ENCODE results near the gene C2CD4D.
A peak's percentile ranks its signal among the peaks of the same experiment; 100 is the strongest.

Gene C2CD4D

DNA sequence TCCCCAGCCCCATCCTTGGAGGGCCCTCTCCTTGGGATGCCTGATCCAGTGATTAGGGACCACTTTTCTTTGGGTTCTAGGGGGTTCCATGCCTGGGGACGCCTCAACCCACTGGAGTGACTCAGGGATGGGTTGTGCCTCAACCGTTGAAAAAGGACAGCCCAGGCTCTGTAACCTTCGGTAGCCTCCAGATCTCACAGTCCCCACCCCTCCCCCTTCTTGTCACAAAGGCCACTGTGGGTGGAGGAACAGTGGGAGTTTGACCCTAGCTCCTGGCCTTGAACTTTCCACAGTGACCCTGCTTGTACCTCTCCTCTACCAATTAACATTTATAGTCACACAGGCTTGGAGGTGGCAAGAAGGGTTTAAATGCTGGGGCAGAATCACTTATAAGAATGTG, 5.4 kb downstream of the C2CD4D start:
- DNase-seq (no peak), ATAC-seq (peak; percentile 16)

DNA sequence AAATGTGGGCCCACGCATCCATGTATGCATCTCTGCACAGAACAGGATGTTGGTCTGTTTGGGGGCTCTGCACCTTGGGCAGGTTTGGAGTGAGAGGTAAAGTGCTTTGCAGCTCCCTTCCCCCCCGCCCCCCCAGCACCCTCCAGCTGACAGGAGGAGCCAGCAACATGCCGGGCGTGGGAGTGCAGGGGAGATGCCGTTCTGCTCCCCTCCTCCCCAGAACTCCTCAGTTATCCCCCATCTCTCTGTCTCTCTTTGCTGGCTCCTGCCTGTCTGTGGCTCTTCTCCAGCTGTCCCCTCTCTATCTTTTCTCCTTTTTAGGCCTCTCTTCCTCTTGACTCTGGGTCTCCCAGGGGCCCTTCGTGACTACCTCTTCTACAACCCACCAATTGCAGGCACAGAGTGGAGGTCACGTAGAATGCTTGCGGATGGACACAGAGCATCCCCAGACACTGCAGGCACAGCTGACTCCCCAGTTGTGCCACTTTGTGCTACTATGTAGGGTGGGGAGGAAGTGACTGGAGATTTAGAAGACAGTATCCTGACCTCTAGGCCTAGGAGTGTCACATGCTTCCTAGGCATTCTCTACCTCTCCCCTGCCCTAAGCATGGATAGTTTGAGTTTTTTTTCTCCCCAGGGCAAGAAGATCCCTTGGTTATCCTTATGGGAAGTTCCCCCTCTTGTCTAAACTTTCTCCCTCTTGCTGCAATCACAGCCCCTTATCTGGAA, 6.3 kb downstream of the C2CD4D start:
- ATAC-seq (no peak), DNase-seq (no peak)

DNA sequence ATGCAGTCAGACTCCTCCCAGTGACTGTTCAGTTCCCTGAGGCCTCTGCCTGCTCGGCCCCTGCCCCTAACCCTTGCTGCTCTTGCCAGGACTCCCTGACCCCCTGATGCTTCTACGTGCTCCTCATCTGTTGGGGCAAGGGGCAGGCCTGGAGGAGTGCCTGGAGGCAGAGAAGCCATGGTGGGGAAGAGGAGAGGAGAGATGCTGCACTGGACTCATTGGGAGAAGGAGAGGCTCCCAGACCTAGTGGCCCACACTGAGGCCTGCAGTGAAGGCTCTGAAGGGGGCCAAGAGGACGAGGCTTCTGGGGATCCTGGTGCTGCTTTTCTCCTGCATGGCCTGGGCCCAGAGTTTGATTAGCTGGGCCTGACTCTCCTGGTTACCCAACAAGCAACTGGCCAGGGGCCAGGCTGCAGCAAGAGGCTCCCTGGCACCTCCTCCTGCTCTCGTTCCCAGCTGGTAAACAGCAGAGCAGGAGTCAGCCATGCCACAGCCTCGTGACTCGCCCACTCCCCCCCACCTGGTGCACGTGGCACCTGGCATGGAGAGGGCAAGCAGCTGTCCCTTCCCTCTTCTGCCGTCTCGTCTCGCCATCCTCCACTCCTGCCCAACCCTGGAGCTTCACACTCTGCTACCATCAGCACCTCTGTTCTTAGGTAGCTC, 7.2 kb downstream of the C2CD4D start:
- ATAC-seq = no peak
- no peak for DNase-seq

DNA sequence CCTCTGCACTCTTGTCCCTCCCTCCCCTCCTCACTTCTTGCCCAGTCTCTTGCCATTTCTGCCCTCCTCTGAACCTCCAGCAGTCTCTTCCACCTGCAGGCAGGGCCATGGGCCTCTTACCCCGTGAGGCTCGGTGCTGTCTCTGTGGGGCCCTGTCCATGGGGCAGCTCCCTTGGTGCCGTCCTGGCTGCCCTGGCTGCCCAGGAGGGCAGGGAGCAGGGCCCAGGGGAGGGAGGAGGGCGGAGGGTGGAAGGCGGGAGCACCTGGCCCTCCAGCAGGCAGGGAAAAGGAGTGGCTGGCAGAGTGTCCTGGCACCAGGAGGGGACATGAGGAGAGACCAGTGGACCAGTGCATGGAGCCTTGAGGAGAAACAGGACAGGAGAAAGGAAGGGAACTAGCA, 8.0 kb downstream of the C2CD4D start, which contains the start of gene RORC:
Gene RORC (minus strand): TSS at position 198 of the 400 bp plus-strand sequence. CDS start 38 bp downstream, at position 160.
- no peak for ATAC-seq

DNA sequence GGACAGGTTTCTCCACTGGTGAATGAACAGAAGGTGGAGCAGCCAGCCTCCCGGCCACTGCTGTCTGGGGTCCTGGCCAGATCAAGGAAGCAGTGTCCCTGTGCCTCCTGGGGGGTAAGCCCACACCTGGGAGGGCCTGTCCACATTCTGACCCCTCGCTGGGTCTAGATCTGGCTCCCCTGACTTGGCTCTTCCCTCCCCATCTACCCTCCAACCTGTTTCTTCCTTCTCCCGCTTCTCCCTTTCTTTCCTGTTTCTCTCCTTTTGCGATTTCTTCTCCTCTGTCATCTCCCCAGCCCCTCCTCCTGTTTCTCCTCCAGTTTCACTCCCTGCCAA, 8.4 kb downstream of the C2CD4D start:
- DNase-seq = no peak
- ATAC-seq = no peak

More for the DNA sequence above, 8.0 kb downstream of the C2CD4D start, which contains the start of gene RORC:
- no peak for DNase-seq

DNA sequence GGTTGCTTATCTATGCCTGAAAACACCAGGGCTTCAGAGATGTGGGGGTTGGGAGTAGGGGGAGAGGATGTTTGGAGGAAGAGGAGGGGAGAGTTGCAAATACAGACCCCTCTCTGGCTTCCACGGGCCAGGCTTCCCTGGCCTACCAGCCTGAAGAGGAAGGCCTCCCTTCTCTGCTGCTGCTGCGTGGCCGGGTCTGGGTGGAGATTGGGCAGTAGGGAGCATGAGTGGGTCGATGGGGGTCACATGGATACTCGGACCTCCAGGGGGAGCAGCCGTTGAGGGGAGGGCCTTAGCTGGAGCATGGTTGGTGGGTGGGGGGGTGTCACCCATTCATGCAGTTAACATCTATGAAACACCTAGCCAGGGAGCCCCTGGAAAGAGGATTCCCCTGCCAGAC, 9.6 kb downstream of the C2CD4D start:
- no peak for DNase-seq
- no peak for ATAC-seq

DNA sequence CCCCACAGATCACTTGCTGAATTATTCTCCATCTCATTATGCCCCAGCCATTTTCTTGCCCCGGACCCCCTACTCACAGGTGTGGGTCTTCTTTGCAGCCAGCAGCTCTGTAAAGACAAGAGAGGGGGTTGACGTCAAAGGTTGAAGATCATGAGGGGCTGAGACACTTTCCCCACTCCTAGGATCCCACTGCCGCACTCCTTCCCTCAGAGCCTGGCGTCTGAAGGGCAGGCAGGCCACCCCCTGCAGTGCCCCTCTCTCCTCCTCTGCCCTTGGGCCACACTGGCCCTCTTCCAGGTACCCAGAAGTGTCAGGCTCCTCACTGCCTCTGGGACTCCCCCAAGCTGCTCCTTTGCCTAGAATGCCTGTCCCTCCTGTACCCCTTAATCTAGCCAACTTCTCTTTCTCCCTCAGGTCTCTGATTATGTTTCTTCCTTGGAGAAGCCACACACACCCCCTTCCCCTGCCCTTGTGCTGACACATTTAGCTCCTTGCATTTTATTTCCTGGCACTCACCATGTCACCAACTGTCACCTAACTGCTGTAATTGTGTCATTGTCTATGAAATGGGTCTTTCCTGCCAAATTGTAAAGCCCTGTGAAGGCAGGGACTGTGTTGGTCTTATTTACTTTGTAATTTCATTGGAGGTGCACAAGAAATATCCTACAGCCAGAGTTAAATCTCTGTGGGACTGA, 10.1 kb downstream of the C2CD4D start:
- no peak for DNase-seq
- no peak for ATAC-seq

DNA sequence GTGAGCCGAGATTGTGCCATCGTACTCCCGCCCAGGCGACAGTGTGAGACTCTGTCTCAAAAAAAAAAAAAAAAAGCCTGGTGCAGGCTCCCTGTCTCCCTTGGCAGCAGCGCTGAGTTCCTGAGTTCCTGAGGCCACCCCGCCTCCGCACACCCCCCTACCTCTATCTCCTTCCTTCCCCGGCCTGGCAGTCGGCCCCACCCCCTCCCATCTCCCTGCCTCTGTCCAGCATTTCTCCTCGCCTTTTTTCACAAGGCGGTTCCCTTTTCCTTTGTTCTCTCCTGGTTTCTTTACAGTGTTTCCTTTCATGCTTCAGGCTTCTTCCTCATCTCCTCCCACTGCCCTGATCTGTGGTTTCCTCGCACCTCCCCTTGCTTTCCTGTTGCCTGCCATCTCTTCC, 10.7 kb downstream of the C2CD4D start:
- DNase-seq = no peak
- ATAC-seq = no peak

DNA sequence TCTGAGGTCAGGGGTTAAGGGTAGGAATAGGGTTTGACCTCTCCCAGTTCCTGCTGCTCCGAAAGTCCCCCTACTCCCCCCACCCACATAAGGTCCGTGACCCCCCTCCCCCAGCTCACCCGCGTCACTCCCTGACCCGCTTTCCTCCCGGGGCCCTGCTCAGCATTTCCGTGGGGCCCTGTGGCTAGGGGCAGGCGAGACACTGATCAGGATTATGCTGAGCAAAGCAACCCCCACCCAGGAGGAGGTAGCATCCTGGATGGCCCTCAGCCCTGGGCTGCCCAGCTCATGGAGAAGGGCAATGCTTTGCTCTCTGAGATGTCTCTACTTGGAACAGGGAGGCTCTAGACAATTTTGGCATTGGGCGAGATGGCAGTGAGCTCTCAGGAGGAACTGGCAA, 11.8 kb downstream of the C2CD4D start:
- ATAC-seq (no peak), DNase-seq (no peak)

DNA sequence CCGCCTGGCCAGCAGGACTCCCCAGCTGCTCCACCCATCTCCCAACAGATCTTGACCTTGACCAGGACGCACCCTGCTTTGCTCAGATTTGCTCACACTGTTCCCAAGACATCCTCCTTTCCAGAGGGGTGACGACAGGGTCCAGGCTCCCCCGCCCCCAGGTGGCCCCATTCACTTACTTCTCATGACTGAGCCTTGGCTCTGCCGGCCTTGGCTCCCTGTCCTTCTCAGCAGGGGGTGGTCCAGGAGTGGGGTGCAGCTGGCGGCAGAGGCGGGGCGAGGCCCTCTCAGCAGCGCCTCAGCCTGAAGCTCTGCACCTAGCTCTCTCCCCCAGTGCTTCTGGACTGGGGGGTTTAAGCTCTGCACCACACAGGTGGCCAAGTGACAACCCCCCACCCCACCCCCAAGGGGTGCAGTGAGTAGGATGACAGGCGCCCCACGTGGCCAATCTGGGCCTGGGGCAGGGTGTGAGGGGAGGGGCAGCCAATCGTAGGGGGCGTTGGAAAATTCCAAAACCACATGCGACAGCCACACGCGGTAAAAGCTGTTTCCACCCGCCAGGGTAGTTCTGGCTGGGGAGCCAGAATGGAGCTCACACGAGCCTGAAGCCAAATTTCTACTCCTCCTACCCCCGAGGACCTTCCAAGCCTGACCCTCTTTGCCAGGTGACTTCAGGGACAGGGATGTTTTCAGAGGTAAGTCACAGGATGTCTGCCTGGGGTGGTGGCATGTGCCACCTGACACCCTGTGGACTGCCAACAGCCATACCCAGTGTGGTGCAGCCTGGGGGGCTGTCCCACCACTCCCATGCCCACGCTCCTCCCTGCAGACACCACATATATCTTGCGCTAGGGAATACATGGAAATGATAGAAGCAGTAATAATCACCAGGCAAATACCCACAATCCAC, 13.6 kb downstream of the C2CD4D start:
- peak; percentile 37 for ATAC-seq
- peak; percentile 65 for DNase-seq

DNA sequence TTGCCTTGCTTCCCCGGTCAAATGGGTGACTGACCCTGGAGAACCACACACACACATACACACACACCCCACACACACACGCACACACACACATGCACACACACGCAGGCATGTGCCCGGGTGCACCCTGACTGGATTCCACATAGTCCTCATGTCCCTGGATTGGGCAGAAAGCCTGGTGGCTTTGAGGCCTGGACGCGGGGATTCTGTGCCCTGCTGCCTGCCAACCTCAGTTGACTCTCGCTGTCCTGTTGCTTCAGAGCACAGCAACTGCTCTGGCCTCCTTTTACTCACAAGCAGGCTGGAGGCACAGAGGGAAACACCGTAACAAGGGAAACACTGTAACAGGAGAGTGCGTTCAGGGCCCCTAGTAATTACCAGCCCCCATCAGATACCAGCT, 14.4 kb downstream of the C2CD4D start:
- DNase-seq (no peak), ATAC-seq (no peak)

DNA sequence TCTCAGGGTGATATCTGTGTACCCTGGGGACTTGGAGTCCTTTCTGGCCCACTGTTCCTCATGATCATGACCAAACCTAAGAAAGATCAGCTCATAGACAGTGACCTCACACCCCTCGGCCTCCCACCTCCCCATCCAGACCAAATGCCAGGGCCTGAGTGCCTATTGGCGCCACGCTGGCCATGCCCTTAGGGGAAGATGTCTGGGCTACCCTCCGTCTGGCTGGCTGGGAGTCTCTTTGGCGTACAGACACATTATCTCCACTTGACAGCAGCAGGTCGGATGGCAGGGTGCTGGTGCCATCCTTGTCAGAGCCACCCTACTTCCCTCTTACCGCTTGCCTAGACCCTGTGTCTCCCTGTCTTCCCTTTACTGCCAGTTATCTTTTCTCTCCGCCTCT, 16.4 kb downstream of the C2CD4D start:
- ATAC-seq (no peak), DNase-seq (no peak)

DNA sequence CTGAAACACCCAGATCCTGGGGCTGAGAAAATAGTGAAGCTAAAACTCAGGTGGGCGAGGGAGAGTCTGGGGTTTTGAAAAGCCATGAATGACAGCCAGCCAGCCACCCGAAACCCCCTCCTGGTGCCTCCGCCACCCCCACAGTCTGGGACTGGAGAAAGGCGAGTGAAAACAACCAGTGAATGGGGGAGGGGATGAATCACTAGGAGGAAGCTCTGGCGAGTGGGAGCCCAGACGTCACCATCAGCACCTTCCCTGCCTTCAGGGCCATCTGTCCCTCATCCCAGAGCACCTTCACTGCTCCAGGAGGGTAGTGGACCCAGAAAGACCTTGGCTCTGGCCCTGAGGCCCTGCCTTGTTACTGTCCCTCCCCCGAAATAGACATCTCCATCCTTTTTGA, 17.2 kb downstream of the C2CD4D start:
- ATAC-seq = peak; percentile 52
- DNase-seq = peak; percentile 67

DNA sequence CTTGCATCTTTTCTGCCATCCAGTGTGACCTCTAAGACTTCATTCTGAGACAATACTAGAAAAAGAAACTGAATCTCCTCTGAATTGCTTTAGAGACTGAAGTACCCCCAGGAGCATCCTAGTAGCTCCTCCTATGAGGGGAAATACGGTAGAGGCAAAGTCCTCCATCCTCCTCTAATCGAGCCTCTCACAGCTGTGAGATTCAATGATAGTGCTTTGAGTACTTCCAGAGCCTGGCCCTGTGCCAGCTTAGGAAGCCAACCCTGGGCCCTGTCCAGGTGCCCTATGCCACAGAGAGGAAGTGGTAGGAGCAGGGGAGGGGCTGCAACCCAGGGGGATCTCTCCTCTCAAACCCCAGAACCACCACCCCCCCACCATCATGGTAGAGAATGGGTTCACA, 18.7 kb downstream of the C2CD4D start:
- no peak for ATAC-seq

DNA sequence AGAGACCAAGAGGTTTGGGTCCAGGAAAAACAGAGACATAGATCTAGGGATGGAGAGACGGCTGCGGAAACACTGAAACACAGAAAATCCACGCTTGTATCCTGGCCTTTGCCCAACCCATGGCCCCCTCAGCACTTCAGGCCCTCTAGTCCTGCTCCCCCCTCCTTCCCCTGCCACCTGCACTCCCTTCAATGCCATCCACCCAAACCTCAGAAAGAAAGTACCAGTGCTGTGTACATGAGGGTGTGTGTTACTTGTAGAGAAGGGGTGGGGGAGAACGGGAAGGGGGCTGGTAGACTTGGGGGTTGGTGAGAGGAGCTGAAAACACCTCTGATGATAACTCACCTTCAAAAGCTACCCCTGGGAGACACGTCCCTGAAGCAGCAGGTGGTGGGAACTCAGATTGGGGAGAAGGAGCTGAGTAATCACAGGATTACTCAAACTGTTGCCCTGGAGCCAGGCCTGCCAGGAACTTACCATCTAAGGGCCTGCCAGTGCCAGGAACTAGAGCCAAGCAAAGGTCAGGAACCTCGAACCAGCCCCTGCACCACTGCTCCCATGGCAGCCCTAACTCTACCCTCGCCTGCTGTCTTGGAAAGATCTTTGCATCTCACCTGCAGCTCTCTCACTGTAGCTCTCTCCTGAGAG, 19.5 kb downstream of the C2CD4D start:
- no peak for DNase-seq

More for the DNA sequence above, 18.7 kb downstream of the C2CD4D start:
- DNase-seq = no peak

DNA sequence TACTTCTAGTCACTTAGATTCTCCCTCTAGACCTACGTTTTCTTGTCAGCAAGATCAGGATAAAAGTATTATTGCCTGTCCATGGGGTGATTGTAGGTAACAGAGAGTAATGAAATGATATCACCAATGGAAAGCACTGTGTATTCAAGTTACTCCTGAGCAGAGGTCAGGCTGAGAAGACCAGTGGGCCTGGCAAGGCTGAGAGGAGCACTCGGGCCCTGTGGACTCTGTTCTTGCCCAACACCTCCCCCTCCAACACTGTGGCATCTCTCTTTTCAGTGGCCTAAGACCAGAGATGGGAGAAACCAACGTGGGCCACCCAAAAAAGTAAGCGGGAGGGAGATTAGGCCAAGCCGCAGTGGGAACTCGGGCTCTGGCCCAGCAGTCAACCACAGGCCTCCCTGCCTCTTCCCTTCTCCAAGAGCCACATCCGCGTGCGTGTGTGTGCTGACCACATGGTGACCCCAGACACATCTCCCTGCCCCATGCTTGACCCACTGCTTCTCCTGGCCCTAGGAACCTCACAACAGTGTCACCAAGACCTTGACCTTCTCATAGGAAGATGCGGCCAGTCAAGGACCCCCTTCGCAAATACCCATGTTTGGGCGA, 20.3 kb downstream of the C2CD4D start:
- ATAC-seq (no peak), DNase-seq (no peak)

More for the DNA sequence above, 19.5 kb downstream of the C2CD4D start:
- peak; percentile 70 for ATAC-seq

DNA sequence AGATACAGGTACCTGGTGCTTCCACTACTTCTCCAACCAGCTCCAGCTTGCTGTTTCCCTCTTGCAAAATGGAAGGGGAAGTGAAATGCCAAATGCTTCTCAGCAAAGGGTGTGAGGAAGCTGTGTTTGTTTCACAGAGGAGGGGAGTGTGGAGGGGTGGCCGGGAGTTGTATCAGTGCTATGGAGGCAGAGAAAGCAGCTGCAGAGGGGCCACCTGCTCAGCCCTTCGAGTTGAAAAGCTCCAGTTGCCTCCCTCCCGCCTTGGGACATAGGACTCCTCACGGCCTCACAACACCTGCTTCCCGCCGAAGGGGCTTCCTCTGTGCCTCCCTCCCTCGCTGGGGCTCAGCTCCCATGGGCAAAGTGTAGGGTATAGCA, 22.3 kb downstream of the C2CD4D start:
- no peak for ATAC-seq
- DNase-seq = no peak

DNA sequence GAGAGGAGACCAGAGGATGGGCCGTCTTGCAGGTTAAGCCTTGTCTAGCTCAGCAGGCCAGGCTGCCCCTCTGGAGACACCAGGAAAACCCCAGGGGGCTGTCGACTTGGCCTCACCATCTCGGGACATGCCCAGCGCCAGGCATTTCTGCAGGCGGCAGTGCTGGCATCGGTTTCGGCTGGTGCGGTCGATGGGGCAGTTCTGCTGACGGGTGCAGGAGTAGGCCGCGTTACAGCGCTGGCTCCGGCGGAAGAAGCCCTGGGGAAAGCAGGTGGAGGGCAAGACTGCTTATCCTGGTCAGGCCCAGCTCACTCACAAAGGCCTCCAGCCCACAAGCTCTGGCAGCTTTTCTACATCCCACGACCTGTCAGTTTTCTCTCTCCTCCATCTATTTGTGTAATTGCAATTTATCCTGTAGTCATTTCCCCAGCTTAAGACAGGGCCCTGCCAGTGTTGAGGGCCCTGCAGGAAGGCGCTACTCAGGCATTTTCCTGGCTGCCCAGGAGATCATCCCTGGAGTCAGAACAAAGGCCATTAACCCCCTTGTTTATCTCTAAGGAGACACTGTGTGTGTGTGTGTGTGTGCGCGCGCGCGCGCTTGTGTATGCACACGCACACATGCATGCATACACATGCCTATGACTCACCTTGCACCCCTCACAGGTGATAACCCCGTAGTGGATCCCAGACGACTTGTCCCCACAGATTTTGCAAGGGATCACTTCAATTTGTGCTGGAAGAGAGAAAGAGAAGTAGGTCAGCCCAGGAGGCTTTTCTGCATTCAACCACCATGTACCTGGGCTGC, 22.9 kb downstream of the C2CD4D start:
- ATAC-seq (no peak), DNase-seq (no peak)

DNA sequence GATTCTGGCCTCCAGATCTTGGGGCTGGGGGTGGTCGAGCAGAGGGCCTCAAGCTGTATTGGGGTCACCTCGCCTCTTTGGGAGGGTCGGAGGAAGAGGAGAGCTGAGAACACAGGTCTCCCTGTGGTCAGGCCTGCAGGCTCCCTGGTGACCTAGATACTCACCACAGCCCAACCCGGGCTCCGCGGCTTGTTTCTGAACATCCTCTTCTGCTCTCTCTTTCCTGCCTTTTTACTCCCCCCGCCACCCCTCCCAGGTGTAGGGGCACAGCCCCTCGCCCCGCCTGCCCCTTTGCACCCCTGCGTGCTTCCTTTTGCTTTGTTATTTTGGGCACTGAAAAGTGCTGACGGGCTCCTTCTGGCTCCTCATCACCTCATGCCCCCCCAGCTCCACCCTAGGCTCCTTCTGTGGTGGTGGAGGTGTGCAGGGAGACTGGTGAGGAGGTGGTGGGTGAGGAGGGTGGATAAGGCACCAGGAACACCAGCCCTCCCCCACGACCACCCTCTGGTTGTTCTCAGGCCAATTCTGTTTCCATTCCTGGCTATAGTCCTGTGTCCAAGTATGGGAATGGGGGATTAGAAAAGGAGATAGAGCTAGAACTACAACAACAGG, 23.8 kb downstream of the C2CD4D start:
- ATAC-seq (no peak), DNase-seq (no peak)

DNA sequence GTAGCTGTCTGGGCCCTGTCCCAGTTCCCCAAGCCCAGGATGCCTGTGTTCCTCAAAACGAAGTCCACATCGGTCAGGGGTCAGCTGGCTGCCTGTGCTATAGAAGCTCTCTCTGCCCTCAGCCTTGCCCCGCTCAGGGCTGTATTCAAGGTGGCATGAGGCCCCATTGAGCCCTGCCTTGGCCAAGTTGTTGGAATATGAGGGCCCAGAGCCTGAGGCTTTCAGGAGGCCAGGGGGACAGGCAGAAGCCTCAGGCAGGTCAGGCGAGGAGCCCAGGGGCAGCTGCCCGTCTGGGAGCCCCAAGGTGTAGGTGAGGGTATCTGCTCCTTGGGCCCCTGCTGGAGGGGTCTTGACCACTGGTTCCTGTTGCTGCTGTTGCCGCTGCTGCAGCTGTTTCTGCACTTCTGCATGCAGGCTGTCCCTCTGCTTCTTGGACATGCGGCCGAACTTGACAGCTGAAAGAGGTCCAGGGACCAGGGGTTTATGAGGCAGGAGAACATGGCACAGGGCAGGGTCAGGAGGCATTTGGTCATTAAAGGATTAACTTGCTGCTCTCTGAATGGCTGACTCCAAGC, 24.6 kb downstream of the C2CD4D start:
- ATAC-seq (no peak), DNase-seq (no peak)

Data from stimulated activated naive CD8-positive, alpha-beta T cell treated with anti-CD3 and anti-CD28 coated beads, Interleukin-15, Interleukin-2, amounts not matched to agents 100 U/mL and 50 U/mL, for 24 hours (primary cell).